D721Med (cell line): ENCODE results near the gene GORASP1.

Experiments
- DNase-seq: peaks from one replicate; pipeline ENCODE4 v3.0.0; 2011; ENCODE audit warnings: low spot score; ENCODE audit not compliant: insufficient read length
- FAIRE-seq: peaks from 2 replicates; lab custom pipeline; 2011; peaks lifted over from hg19 to GRCh38; lab: Jason Lieb, UNC
- CTCF ChIP-seq: IDR thresholded peaks from 2 replicates; pipeline ENCODE4 v1.5.1; 2012; ENCODE audit warnings: mild to moderate bottlenecking, control low read depth; ENCODE audit not compliant: insufficient read depth; ENCODE audit errors: missing control alignments

GORASP1 gene

GRCh38 chr3:39134305-39134704, 26.9 kb upstream of the GORASP1 start:
- FAIRE-seq (no peak), DNase-seq (no peak)
- no peak for TF ChIP-seq CTCF

GRCh38 chr3:39133822-39134221, 26.4 kb upstream of the GORASP1 start:
- FAIRE-seq, result no peak

GRCh38 chr3:39133093-39133490, 25.7 kb upstream of the GORASP1 start:
- FAIRE-seq, result no peak
- no peak for DNase-seq
- TF ChIP-seq CTCF, result no peak

More at GRCh38 chr3:39133822-39134221, 26.4 kb upstream of the GORASP1 start:
- no peak for TF ChIP-seq CTCF
- DNase-seq, result no peak

GRCh38 chr3:39132096-39133092, 25.0 kb upstream of the GORASP1 start:
- DNase-seq (no peak), FAIRE-seq (no peak)
- TF ChIP-seq CTCF, result no peak

GRCh38 chr3:39130693-39131265, 23.4 kb upstream of the GORASP1 start:
- FAIRE-seq (no peak), DNase-seq (no peak)
- no peak for TF ChIP-seq CTCF

GRCh38 chr3:39130026-39130425, 22.6 kb upstream of the GORASP1 start:
- FAIRE-seq, result no peak

More at GRCh38 chr3:39130026-39130425, 22.6 kb upstream of the GORASP1 start:
- DNase-seq, result no peak
- TF ChIP-seq CTCF, result no peak
